Middle frontal gyrus (tissue), 1 donor: Measurements from ENCODE around the gene FOXF2.

ENCODE experiments used
- DNase-seq: peaks from one replicate; pipeline ENCODE4 v3.0.0-alpha.2; 2015; ENCODE audit warnings: low spot score; ENCODE audit errors: extremely low spot score

Gene FOXF2

DNA sequence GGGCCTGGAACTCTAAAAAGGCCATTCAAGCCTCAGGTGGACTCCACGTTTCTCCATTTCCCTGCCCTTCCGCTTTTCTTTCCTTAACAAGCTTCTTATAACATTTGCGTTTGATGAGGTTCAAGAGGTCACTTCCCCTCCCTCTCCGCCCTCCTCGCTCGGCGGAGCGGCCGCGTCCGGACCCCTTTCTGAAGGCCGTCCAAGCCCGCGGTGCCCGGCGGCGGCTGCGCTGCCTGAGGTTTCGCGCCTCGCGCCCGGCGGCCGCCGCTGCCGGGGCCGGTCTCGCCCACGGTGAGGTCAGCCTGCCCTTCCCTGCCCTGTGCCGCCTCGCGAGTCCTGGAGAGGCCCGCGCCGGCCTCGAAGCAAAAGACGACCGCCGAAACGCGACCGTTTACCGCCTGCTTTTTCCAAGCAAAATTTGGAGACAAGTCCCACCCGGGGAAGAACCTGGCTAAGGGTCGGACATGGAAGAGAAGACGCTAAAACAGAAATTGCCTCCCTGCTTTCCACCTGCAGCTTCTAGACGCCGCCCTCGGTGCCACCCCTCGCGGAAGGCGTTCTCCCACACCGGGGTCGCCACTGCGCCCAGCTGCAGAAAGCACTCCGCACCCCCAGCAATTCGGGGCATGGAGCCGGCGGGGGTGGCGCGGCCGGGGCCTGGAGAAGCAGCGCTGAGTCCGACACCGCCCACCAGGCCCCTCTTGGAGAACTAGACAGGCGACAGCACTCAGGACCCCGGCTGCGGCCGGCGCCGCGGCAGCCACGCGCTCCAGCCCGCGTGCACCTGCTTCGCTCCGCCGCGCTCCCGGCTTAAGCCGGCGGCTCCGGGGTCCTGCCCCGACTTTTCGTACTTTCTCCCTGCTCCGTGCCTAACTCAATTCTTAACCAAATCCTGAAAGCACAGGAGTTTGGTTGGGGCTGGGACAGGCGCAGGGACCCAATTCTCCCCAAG, 11.0 kb upstream of the FOXF2 start:
- no peak for DNase-seq

DNA sequence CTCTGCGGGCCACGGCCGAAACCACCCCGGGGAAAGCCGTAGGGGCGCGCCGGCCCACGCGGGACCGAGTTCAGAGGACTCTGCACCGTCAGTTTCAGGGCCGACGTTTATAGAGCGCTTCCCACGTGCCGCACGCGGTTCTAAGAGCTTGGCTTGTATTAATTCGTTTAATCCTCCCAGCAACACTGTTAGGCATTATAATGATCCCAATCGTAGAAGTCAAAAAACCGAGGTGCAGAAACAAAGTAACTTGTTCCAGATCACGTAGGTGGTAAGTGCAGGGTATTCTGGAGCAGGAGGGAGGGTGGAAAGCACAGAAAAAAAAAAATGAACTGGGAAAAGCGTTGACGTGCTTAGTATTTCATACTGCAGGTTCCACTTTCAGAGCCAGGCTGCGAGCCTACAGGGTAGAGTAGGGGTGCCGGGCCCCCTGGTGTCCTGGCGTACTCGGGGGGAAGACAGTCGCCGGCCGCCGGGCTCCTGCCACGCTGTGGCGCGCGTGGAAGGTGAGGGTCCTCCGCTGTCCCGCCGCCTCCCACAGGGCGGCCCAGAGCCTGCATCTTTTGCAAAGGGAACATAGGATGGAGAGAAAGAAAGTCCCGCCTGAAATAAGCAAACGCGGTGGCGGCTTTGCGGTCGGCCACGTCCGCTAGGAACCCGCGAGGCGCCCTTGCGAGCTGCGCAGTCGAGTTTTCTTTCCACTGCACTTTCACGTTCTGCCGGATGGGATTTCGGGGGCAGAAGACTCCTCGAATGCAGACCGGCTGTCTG, 10.2 kb upstream of the FOXF2 start:
- no peak for DNase-seq

DNA sequence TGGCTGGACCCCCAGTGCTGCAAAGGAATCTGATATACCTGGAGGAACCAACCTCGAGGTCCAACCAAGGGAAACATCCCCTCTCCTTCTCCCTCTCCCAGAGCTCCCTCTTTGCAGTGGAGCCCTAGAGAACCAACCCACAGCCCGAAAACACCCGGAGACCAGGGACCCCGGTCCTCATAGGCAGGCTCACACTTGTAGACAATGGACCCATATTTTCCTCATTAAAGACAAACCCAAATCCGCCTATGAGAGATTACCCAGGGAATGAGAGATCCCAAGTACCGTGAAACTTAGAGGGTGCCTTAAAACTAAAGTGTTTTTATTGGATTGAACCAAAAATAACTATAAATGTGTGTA, 9.6 kb upstream of the FOXF2 start:
- no peak for DNase-seq

DNA sequence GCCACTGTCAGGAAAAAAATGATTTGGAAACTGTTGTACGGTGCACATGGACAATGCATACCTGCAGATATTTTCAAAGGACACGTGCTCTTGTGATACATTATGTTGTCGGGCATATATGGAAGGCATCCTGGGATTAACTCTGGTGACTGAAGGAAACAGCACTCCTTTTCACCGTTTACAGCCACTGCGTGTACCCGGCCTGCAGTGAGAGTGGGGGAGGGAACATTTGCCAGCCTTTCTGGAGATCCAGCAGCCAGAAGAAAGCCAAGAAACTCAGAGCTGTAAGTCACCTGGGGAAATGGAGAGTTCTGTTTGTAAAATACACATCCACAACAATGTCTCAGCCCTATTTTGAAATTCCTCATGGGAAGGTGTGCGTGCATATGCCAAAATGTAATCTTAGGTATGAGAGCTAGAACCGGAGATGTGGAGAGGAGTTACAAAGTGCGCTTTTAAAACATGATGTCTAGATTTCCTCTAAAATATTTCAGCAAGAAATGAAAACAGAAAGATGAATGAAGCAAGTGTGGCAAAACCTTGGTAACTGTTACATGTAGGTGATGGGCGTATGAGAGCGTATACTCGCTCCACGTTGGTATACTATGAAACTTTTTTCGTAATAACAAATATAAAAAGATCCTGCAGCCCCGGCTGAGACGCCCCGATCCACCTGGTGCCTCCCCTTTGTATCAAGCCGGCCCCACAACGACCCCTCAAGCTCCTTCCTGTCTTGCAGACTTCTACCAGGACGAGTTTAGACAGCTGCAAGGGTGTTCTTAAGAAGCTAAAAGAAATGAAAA, 8.6 kb upstream of the FOXF2 start:
- DNase-seq: no peak

DNA sequence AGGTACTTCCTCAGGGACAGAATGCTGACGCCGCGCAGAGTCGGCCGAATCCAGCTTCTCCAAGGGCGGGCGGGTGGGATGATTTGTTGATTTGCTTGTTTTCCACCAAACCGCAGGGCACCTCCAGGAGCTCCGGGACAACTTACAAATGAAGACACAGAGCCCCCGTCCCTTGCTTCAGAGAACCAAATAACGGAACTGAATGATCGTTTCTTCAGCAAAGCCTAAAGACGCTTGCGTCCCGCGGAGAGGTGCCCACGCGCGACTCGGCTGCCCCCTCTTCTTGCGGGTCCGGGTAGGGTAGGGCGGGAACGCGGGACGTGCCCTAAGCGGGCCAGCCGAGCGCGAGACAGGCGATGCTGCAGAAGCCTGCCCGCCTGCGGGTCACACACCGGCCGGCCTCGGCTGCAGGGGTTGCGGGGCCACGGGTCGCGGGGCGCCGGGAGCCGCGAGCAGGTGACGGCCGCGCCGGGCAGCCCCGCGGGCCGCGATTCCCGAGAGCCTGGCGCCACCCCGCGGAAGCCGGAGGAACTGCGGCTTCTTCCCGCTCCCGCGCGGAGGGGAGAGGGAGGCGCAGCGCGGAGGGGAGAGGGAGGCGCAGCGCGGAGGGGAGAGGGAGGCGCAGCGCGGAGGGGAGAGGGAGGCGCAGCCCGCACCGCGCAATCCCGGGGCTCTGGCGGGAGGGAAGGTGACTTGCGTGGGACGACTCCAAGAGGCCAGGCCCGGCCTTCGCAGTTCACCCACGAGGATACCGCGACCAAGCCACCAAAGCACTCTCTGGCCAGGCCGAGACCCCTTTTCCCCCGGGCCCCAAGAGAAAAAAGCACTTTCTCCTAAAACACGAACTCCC, 7.7 kb upstream of the FOXF2 start:
- DNase-seq: peak; percentile 9

DNA sequence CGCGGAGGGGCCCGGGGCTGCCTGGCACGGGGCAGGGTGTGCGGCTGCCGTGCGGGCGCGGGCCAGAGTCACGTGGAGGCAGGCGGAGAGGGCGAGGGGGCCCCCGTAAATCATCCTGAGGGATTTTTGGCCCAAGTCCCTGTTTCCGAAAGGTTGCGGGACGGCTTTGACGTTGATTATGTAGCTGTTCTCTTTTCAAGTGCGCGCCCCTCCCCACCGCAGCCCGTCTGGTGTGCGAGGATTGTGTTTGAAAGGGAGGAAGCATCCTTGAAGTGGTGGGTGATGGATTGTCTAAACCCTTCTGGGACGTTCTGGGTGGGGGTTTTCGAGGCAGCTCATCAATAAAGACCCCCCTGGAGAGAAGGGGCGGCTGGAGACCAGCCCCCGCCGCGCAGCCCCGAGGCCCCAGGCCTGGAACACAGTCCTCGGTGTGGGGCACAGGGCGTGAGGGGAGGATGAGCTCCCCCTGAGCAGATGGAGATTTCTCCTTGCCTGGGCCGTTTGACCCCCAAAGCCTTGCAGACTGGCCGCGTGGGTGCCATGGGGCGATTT, 7.0 kb upstream of the FOXF2 start:
- no peak for DNase-seq

DNA sequence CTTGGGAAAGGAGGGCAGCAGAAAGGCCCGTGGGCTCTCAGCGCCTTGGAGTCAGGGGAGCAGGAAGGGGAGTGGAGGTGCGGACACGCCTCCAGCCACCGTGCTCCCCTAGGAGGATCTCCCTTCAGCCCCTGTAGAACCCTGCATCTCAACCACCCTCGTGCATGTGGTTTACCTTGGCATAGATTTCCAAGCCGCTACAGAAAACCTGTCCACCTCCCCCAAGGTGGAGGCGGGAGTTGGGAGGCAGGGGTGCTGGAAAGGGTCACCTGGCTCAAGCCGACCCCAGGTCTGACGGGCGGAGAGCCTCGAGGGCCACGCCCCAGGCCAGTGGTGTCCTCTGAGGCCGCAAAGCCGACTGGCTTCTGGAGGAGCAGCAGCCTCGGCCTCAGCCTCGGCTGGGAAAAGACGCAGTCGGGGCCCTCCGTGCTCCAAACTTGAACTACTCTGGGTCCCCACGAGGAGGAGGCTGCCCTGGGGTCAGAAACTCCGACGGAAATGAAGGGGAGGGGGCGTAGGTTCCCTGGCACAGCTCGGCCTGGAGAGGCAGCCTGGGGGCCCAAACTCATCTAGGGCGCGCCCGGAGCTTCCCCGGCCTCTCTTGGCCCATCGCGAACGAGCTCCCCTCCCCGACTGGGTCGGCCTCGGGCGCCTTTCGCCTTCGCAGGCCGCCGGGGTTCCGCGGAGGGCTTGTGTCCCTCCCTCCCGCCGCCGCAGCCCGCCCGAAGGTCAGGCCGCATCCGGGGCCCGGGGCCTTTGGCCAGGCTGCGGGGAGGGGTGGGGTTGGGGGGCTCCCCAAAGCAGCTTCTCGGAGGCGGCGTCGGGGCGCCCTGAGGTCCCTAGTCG, 6.3 kb upstream of the FOXF2 start:
- DNase-seq: no peak

DNA sequence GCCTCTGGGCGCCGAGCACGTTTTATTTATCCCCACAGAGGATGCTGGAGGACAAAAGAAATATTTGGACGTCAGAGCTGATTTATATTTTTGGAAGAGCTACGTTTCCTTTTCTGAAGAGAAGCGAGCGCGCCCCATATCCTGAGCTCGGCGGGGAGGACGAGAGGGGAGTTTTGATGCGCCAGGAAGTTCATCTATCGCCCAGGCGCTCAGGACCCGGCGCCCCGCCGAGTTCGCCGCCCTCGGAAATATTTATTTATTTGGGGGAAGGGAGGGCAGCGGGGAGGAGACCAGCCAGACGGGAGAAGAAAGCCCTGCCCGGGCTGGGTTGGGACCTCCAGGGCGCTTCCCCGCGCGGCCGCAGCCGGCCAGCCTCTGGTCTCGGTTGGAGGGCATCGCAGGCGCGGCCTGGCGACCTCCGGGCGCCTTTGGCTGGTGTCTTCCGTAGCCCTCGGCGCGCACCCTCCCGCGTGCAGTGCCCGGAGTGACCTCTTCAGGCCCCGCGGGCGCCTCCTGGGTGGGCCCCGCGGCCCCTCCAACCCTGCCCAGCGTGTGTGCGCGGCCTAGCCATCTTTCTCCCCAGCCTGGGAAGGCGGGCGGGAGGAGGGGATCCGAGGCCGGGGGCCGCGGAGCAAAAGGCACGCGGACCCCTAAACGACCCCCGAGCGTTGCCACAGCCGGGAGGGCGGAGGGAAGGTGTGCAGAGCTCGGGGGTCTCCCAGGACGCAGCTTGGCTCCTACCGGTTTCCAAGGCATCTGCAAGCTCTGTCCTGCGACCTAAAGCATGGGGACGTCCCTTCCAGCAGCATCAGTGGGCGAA, 5.4 kb upstream of the FOXF2 start:
- DNase-seq: no peak

DNA sequence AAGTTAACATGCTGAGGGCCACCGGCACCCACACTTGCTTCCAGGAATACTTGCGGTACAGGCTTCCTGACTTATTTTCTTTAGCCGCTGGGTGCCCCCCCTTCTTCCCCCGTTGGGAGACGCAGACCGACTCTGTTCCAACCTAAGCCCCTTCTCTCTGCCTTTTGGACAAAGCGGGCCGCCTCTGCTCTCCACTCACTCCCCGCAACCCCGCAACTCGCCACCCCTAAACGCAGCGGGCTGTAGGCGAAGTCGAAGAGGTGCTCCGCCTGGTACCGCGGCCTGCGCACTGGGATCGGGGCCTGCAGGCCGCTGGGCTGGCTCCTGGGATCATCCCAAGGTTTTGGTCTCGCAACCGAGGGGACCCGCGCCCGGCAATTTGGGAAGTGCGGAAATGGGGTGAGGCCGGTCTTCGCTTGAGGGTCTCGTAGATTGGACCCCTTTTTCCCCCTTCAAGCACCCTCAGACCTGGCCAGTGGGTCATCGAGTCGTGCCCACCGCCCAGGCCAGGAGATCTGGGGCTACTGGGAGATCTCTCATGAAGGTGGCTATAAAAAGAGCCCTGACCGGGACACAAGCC, 4.7 kb upstream of the FOXF2 start:
- no peak for DNase-seq

DNA sequence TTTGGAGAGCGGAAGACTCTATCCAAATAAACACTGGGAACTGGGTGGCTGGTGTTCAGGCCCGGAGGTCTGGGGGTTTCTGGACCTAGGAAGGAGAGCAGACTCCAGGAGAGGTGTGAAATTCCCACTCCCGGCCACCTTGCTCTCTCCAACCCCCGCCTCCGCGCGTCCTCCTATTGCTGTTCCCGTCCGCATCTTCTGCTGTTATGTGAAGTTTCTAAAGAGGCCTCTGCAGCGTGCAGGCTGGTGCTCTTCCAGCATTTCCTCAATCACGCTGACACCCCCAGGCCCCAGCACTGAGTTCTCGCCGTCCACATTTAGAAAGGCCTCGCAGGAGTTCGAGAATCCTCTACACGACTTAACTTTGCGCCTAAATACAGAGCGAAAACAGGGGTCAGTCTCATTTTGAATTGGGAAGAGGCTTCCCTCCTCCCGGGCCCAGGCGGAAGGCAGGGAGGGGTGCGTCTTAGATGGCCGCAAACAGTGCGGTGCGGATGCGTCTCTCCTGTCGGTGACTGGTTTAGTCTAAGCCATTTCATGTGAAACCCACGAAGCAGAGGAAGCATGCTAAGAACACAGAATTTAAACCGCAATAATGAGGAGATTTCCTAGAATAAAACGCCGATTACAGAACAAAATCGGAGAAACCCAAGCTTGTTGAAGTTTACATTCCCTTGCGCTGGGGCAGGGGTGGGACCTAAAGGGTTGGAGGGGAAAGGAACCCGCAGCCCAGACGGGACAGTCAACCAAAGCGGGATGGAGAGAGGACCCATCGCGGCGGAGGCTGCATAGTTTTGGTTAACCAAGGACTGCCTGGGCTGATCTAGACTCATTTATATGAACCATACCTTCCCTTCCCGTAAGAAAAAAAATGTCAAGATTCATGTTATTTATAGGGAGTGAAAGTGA, 4.0 kb upstream of the FOXF2 start:
- no peak for DNase-seq

DNA sequence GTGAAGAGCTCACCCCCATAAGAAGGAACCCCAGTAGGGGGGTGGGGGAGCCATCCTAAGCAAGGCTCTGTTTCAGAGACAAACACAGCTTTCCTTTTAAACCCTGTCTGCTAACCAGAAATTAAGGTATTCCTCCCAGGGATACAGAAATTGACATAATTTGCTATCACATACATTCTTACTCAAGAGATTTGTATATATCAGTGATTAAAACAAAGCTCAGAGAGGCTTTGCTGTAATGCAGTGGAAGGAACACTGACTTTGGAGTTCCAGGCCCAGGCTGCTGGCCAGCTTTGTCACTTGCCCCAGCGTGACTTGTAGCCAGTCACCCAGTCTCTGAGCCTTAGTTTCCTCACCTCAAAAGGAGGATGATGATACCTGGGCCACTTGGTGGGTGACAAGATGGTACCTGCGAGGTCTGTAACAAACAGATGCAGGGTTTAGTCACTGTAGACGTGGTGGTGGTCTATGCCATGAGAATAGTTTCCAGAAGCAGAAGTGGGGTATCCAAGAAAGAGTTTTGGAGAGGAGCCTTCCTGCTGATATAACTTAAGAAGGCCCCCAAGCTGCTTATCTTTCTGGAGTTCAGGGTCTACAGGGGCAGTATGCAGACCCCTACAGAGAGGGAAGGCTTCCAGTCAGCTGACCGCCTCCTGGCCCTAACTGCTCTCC, 3.2 kb upstream of the FOXF2 start:
- no peak for DNase-seq

DNA sequence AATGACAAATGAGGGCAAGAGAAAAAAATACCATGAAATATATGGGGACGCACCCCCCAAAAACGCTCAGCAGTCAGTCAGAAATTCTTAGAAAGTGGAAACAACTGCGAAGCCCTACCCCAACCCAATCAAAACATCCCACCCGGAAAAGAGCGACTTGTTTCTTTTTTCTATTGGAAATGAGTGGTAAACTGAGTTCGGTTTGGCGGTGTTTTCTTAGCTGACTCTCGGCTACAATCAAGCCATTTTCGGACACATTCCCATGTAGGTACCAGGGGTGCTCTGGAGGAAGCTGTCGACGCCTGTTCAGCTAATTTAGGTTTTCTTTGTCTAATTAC, 1.9 kb upstream of the FOXF2 start:
- no peak for DNase-seq

DNA sequence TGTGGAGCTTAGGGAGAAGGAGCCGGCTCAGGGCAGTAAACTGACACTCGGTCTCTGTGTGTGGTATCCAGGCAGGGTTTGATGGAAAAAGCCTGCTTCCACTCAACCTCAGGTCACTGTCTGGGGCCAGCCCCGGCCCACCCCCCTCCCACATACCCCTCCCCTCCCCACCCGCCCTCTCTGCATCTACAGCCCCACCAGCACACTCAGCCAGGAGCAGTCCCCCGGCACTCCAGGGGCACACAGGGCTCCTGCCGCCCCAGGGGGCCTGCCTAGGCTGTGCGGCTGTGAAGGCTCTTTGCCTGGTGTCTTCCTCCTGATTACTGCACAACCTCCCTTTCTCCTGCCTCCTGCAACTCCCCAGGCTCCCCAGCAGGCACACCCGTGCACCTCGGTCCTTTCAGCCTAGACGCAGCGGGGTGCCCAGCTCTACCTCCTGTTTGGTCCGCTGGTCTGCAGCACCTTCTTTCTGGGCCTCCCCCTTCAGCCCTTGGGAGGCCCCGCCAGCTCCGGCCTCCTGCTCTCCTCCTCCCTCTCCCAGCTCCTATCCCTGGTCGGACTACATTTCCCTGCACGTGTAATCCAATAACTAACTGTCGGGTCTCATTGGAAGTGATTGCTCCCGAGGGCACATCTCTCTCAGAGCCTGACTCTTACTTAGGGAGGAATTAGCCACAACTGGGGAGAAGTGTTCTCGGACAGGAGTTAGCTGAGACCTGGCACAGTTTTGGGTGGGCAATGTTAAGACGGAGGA, 1.3 kb upstream of the FOXF2 start:
- no peak for DNase-seq

DNA sequence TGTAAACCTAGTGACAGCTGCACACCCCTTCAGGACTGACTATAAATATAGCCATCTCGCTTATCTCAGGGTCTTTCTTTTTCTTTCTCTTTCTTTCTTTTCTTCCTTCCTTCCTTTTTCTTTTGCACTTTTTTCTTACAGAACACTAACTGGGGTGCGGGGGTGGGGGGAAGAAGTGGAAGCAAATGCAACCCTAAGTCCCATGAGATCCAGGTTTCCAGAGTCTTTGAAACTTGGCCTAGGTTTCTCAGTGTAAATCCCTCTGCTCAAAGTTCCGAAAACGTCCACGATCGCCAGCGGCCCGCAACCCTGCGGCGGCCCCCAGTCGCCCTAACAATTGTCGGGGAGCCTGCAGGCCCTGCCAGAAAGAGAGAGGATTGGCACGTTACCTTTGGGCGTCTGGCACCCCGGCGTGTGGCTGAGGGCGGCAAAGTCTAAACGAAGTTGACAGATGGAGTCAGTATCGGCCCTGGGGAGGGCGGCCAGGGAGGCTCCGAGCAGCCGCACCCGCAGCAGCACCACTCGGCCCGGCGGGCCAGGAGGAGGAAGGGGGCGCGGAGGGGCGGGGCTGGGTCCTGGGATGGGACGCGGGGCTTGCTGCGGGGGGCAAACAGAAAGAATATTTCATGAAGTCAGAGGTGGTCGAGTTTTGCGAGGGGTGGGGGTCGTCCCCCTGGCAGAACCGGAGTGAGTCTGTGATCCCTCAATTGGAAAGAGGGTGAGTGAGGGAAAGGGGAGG, 577 bp upstream of the FOXF2 start:
- no peak for DNase-seq

DNA sequence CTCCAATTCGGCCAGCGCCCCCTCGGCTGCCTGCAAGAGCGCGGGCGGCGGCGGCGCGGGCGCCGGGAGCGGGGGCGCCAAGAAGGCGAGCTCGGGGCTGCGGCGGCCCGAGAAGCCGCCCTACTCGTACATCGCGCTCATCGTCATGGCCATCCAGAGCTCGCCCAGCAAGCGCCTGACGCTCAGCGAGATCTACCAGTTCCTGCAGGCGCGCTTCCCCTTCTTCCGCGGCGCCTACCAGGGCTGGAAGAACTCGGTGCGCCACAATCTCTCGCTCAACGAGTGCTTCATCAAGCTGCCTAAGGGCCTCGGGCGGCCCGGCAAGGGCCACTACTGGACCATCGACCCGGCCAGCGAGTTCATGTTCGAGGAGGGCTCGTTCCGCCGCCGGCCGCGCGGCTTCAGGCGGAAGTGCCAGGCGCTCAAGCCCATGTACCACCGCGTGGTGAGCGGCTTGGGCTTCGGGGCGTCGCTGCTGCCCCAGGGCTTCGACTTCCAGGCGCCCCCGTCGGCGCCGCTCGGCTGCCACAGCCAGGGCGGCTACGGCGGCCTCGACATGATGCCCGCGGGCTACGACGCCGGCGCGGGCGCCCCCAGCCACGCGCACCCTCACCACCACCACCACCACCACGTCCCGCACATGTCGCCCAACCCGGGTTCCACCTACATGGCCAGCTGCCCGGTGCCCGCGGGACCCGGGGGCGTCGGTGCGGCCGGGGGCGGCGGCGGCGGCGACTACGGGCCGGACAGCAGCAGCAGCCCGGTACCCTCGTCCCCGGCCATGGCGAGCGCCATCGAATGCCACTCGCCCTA, 963 bp downstream of the FOXF2 start:
- no peak for DNase-seq
